Heart right ventricle (tissue), 16 donors: Measurements from ENCODE around the gene WNT8A. TPM values are rescaled to one million over a fixed set of nuclear protein-coding genes. Genes with fewer than 3 reads are reported as not detected.

Experiments used
- ATAC-seq, 8 donors: fragments of 200-7000 bp; cut with Tn5 transposase; one replicate each; pipeline ENCODE4 v1.9.1; 2020; ENCODE audit warnings: mild to moderate bottlenecking in 8 of 8, moderate library complexity in 8 of 8, moderate number of reproducible peaks in 1 of 8
- DNase-seq, 2 donors: peaks; one replicate each; pipeline ENCODE4 v3.0.0-alpha.2; 2020
- H3K27ac ChIP-seq, 10 donors: fragments of 200-600 bp; sonication (generic) in 2 of 10; one replicate each; pipeline versions ENCODE4 v1.5.0 to v1.8.0; 2020 to 2022; ENCODE audit warnings: mild to moderate bottlenecking in 3 of 10
- H3K27me3 ChIP-seq, 7 donors: fragments of 200-600 bp; one replicate each; pipeline ENCODE4 v1.8.0; 2021 to 2022; ENCODE audit warnings: mild to moderate bottlenecking in 2 of 7
- H3K36me3 ChIP-seq, 9 donors: fragments of 200-600 bp; sonication (generic) in 1 of 9; one replicate each; pipeline versions ENCODE4 v1.5.0 to v1.8.0; 2020 to 2022; ENCODE audit warnings: mild to moderate bottlenecking in 2 of 9
- H3K4me1 ChIP-seq, 9 donors: fragments of 200-600 bp; sonication (generic) in 1 of 9; one replicate each; pipeline versions ENCODE4 v1.5.0 to v1.8.0; 2020 to 2022; ENCODE audit warnings: mild to moderate bottlenecking in 4 of 9
- H3K4me3 ChIP-seq, 10 donors: fragments of 200-600 bp; sonication (generic) in 2 of 10; one replicate each; pipeline versions ENCODE4 v1.5.0 to v1.8.0; 2020 to 2022; ENCODE audit warnings: mild to moderate bottlenecking in 7 of 10, moderate library complexity in 2 of 10
- H3K9me3 ChIP-seq, 11 donors: fragments of 200-600 bp in 10 of 11; sonication (generic) in 2 of 11; one replicate each; pipeline versions ENCODE4 v1.5.0 to v1.8.0; 2013 to 2022; ENCODE audit warnings: mild to moderate bottlenecking in 2 of 11, control low read depth in 1 of 11, moderate library complexity in 1 of 11
- CTCF ChIP-seq, 9 donors: fragments of 200-600 bp; sonication (generic) in 2 of 9; IDR thresholded peaks; one replicate each; pipeline versions ENCODE4 v1.5.0 to v1.8.0; 2021 to 2022; ENCODE audit warnings: antibody characterized with exemption in 9 of 9, mild to moderate bottlenecking in 5 of 9, moderate library complexity in 1 of 9
- WGBS, 2 donors: extraction: QIAGEN DNeasy Blood & Tissue Kit; methylation state at CpG; one replicate each; pipeline ENCODE4 v1.1.7; 2013; ENCODE audit warnings: inconsistent platforms in 1 of 2; 5-methylcytosine and 5-hydroxymethylcytosine counted together
- intact Hi-C, 10 donors: fragments of 100-400 bp; cut with DNase I; formaldehyde crosslinking; loops; one replicate each; pipeline versions ENCODE4 v1.11.1 to v1.14.2; 2022
- polyA plus RNA-seq, 2 donors: library from polyadenylated mRNA; stranded (reverse); fragments of 200-250 nt; gene quantifications; one replicate each; pipeline ENCODE4 v1.2.3, GENCODE V29; 2013
- total RNA-seq, 10 donors: library from RNA; stranded (reverse); fragmentation: NEBNext Ultra II Directional in 3 of 10; extraction: Animal tissue kit (Norgen Biotek cat#: 25700) in 3 of 10; gene quantifications; one replicate each; pipeline versions ENCODE4 v1.2.1 to v1.2.4, GENCODE V29; 2021 to 2023
- donor health status: Arrhythmogenic right ventricular cardiomyopathy.
- donor health status: ischemic (EF 13 %, LVEDD 7.1; RV severe dilation, severe dysfunction).
- donor health status: healthy with polysubstance abuse.
- donor health status: DM: no; HTN: yes; CAD: no.
- donor health status: DM: no; HTN: no; CAD: no.
- donor health status: ischemic (EF 25% LVEDD 6.9; RV normal size, moderate dysfunction).
- donor health status: ischemic (EF 25% LVEDD 5.7; RV mildly dilated, moderate dysfunction).
- donor health status: healthy.
- donor health status: DM: yes; HTN: yes; CAD: no.
- donor health status: Ischemic cardiomyopathy.
- donor health status: ischemic (EF 35%, LVEDD 5.7; RV mildly dilated, moderate dysfunction).
- donor health status: nonischemic (EF 11% LVEDD 7.7; RV severe dilation, severe dysfunction).
- donor health status: DM: yes; HTN: yes; CAD: no.
- donor health status: PGD.
- donor health status: ischemic (EF 29% LVEDD 5.4; RV normal size, mild dysfunction).
- donor health status: nonischemic (EF 23%, LVEDD 6.1; RV moderate dilation, normal function).

The WNT8A gene
- total and polyA plus RNA-seq, 12 donors: not detected

- no peak for ATAC-seq
- H3K4me3 ChIP-seq: peak overlapping the region in 3 of 10 donors; percentile 34 to 53 (median 48)
- H3K27me3 ChIP-seq: peaks cover 0 to 10% (median 0%) of the 10 kb centered on the region in 7 donors
Observed at GRCh38 chr5:138132543-138132942, 48.7 kb downstream of the WNT8A start.

GRCh38 chr5:138138949-138139780 lies 55.3 kb downstream of the WNT8A start, which contains the start of gene NME5:
Gene NME5, minus strand, starts transcription at chr5:138139428. Its CDS starts 648 bp downstream, at chr5:138138780.
- Histone ChIP-seq H3K9me3 (no peaks in the 10 kb centered on the region), H3K4me3 (peak within 1 kb of the TSS; percentile 33 to 78 (median 64)), H3K36me3 (no peaks in the 10 kb centered on the region), H3K27ac (peak within 1 kb of the TSS in 1 of 10 donors; percentile 19), H3K27me3 (peaks cover 0 to 44% (median 0%) of the 10 kb centered on the region in 7 donors), H3K4me1 (peaks cover 0 to 12% (median 0%) of the 10 kb centered on the region in 9 donors)
- no peak for TF ChIP-seq CTCF (IDR thresholded peaks at IDR 0.05)
- ATAC-seq (peak; percentile 82 to 95 (median 92)), DNase-seq (peak; percentile 57 to 61)
- intact Hi-C loops: loop anchor here in 6 of 10 donors (5.0 to 10.0 kb wide), 3 partner anchors 62 to 384 kb away; partner anchors contain the start of gene HNRNPA0 (in 2 of the 6)
- 5 to 8% methylated on average over 31 of the region's 31 CpGs for WGBS, 2 donors

More at GRCh38 chr5:138132543-138132942, 48.7 kb downstream of the WNT8A start:
- 91 to 94% methylated on average over 7 of the region's 7 CpGs for WGBS, 2 donors
- no peak for DNase-seq
- Histone ChIP-seq H3K4me1 (peaks cover 0 to 9% (median 0%) of the 10 kb centered on the region in 9 donors), H3K9me3 (no peaks in the 10 kb centered on the region), H3K27ac (no peak overlapping the region), H3K36me3 (no peaks in the 10 kb centered on the region)
- no peak for TF ChIP-seq CTCF (IDR thresholded peaks at IDR 0.05)
- intact Hi-C loops: loop anchor here in 9 of 10 donors (2.0 to 10.0 kb wide), 8 partner anchors 54 to 378 kb away; partner anchors contain the start of gene HNRNPA0 (in 2 of the 9)

GRCh38 chr5:138139781-138140090 lies 55.9 kb downstream of the WNT8A start:
- 62 to 63% methylated on average over 3 of the region's 3 CpGs for WGBS, 2 donors
- Histone ChIP-seq H3K4me1 (peaks cover 0 to 12% (median 0%) of the 10 kb centered on the region in 9 donors), H3K36me3 (no peaks in the 10 kb centered on the region), H3K9me3 (no peaks in the 10 kb centered on the region), H3K4me3 (peak overlapping the region in 9 of 10 donors; percentile 56 to 78 (median 66)), H3K27ac (no peak overlapping the region), H3K27me3 (peaks cover 0 to 44% (median 0%) of the 10 kb centered on the region in 7 donors)
- TF ChIP-seq CTCF (IDR thresholded peaks at IDR 0.05): no peak
- ATAC-seq: no peak
- DNase-seq: no peak
- intact Hi-C loops: loop anchor here in 7 of 10 donors (5.0 to 10.0 kb wide), 4 partner anchors 62 to 495 kb away; partner anchors contain the start of gene HNRNPA0 (in 2 of the 7)

DNA sequence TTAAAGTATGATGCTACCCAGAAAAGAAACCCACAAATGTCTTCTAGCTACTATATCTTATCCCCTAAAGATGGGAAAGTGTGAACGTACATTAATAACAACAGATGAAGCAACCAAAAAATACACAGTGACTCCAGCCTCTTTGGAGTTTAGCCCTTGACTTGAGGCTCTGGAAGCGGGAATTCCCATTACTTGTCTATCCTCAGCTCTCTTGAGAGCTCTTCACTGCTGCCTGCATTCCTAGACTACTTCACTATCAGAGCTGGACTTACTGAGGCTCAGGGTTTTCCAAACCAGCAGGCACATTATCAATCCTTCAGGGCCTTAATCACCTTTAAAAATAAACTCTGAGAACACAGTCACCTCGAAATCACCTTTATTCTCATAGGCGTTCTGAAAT lies 56.4 kb downstream of the WNT8A start:
- WGBS, 2 donors: 45 to 53% methylated on average over 4 of the region's 4 CpGs
- ATAC-seq: no peak
- intact Hi-C loops: loop anchor here in 1 of 10 donors (10.0 kb wide), 1 partner anchor 495 kb away; no protein-coding TSS in a partner anchor
- Histone ChIP-seq H3K27ac (no peak overlapping the region), H3K27me3 (peaks cover 0 to 44% (median 0%) of the 10 kb centered on the region in 7 donors), H3K36me3 (no peaks in the 10 kb centered on the region), H3K9me3 (no peaks in the 10 kb centered on the region), H3K4me3 (no peak overlapping the region), H3K4me1 (peaks cover 0 to 12% (median 0%) of the 10 kb centered on the region in 9 donors)
- TF ChIP-seq CTCF (IDR thresholded peaks at IDR 0.05): no peak
- no peak for DNase-seq

Other genes with a start within 250 kb of the WNT8A start
- 10 to 100 TPM in 9 of 10 donors, 1 to 10 TPM in 1; 6.8 to 22.4 (median 11.7) TPM for gene MYOT, start 216.2 kb upstream of the WNT8A start, total RNA-seq
- 100 to 1,000 TPM in 1 of 2 donors, 1 to 10 TPM in 1; 6.4 to 180 TPM for gene MYOT, start 216.2 kb upstream of the WNT8A start, polyA plus RNA-seq
- gene PKD2L2, start 194.6 kb upstream of the WNT8A start, total RNA-seq: 1 to 10 TPM in 3 of 10 donors, under 1 TPM in 6, not detected in 1; 0.42 to 1.7 (median 0.53) TPM
- under 1 TPM in 1 of 2 donors, not detected in 1; 0.06 TPM for gene PKD2L2, start 194.6 kb upstream of the WNT8A start, polyA plus RNA-seq
- gene FAM13B, start 51.0 kb upstream of the WNT8A start, total RNA-seq: 10 to 100 TPM; 22.4 to 47.4 (median 32.1) TPM
- 10 to 100 TPM in 1 of 2 donors, 1 to 10 TPM in 1; 8.8 to 12.1 TPM for gene FAM13B, start 51.0 kb upstream of the WNT8A start, polyA plus RNA-seq
- gene NME5, start 55.4 kb downstream of the WNT8A start, total RNA-seq: 1 to 10 TPM; 2.0 to 5.9 (median 3.9) TPM
- 1 to 10 TPM; 3.3 to 9.4 TPM for gene NME5, start 55.4 kb downstream of the WNT8A start, polyA plus RNA-seq
- gene BRD8, start 94.6 kb downstream of the WNT8A start, total RNA-seq: 10 to 100 TPM; 16.6 to 33.3 (median 22.7) TPM
- gene BRD8, start 94.6 kb downstream of the WNT8A start, polyA plus RNA-seq: 10 to 100 TPM; 13.0 to 35.9 TPM
- gene KIF20A, start 95.1 kb downstream of the WNT8A start, total RNA-seq: 1 to 10 TPM in 2 of 10 donors, under 1 TPM in 6, not detected in 2; 0.13 to 9.3 (median 0.55) TPM
- gene KIF20A, start 95.1 kb downstream of the WNT8A start, polyA plus RNA-seq: under 1 TPM; 0.12 to 0.29 TPM
- gene CDC23, start 129.3 kb downstream of the WNT8A start, total RNA-seq: 10 to 100 TPM; 14.6 to 23.0 (median 17.8) TPM
- gene CDC23, start 129.3 kb downstream of the WNT8A start, polyA plus RNA-seq: 10 to 100 TPM; 10.5 to 12.9 TPM
- gene GFRA3, start 190.6 kb downstream of the WNT8A start, total RNA-seq: 1 to 10 TPM in 1 of 10 donors, under 1 TPM in 8, not detected in 1; 0.15 to 1.7 (median 0.87) TPM
- 1 to 10 TPM in 1 of 2 donors, under 1 TPM in 1; 0.59 to 1.4 TPM for gene GFRA3, start 190.6 kb downstream of the WNT8A start, polyA plus RNA-seq
- gene CDC25C, start 247.8 kb downstream of the WNT8A start, total RNA-seq: under 1 TPM in 5 of 10 donors, not detected in 5; 0.13 to 0.74 (median 0.38) TPM
- under 1 TPM in 1 of 2 donors, not detected in 1; 0.03 TPM for gene CDC25C, start 247.8 kb downstream of the WNT8A start, polyA plus RNA-seq